Measurements from ENCODE around the gene PDE4D.
A peak's percentile ranks its signal among the peaks of the same experiment; 100 is the strongest.
"Not testable (repeated sequence)": the region's sequence is repeated elsewhere in the genome, so short reads cannot be mapped to it uniquely, and the experiment has no call there.

PDE4D gene

DNA sequence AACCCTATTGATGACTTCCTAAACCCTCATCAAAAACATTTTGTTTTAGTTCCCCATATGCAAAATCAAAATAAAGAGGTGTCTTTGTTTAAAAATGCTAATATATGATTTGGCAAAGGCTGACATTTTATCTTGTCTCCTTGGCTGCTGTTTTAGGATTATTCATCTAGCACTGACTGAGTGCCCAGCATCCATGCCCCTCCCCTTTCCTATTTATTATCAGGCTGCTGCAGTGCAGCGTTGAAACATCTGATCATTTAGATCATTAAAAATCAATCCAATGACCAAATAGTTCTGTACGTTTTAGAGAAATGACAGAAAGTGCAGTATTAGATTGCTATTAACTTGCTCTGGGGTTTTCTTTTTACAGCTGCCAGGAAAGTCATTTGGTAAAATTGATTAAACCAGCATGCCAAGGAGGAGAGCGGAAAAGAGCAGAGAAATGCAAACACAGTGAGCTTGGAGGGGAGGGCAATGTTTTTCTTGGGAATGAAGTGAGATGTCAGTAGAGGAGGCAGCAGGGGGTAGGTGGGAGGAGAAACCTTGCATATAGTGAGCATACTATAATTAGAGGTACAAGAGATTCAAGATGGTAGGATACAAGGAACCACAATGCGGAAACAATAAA lies 286.3 kb downstream of the PDE4D start:
- TF ChIP-seq SPI1 (IDR thresholded peaks at IDR 0.05; ENCODE audit: low read depth, low read length) (no peak), POU2F2 (IDR thresholded peaks at IDR 0.05; ENCODE audit: low read depth, low read length) (no peak), TAF1 (IDR thresholded peaks at IDR 0.05; ENCODE audit: low read depth, low read length) (no peak), PAX5 (IDR thresholded peaks at IDR 0.05; ENCODE audit: insufficient read depth, low read length, severe bottlenecking) (no peak), POLR2AphosphoS5 (IDR thresholded peaks at IDR 0.05; ENCODE audit: low read depth, low read length) (no peak), POLR2A (IDR thresholded peaks at IDR 0.05; ENCODE audit: low read depth, low read length) (no peak)
- DNase-seq (ENCODE audit: insufficient read length, low spot score): no peak
- no peak for FAIRE-seq

DNA sequence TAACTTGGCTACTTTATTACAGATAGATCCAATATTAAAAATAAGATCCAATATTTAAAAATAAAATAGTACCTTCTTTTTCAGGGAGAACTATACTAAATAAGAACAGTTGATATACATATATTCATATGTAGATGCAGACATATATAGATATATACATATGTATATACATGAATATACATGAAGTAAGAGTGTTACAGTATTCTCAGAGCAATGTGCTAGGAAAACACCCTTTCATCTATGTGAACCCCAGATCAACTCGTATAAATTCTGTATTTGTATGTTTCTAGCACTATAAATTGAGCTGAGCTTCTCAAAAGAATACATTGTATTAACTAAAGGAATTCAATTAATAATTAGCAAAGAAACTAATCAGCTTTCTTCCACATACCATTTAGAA lies 287.6 kb downstream of the PDE4D start:
- DNase-seq (ENCODE audit: insufficient read length, low spot score): no peak
- TF ChIP-seq POLR2A (IDR thresholded peaks at IDR 0.05; ENCODE audit: low read depth, low read length): no peak
- TF ChIP-seq POLR2AphosphoS5 (IDR thresholded peaks at IDR 0.05; ENCODE audit: low read depth, low read length): no peak
- TF ChIP-seq TAF1 (IDR thresholded peaks at IDR 0.05; ENCODE audit: low read depth, low read length): no peak
- no peak for TF ChIP-seq PAX5 (IDR thresholded peaks at IDR 0.05; ENCODE audit: insufficient read depth, low read length, severe bottlenecking)
- TF ChIP-seq SPI1 (IDR thresholded peaks at IDR 0.05; ENCODE audit: low read depth, low read length): no peak
- no peak for TF ChIP-seq POU2F2 (IDR thresholded peaks at IDR 0.05; ENCODE audit: low read depth, low read length)
- no peak for FAIRE-seq

- no peak for TF ChIP-seq POLR2AphosphoS5 (IDR thresholded peaks at IDR 0.05; ENCODE audit: low read depth, low read length)
- no peak for TF ChIP-seq PAX5 (IDR thresholded peaks at IDR 0.05; ENCODE audit: insufficient read depth, low read length, severe bottlenecking)
- TF ChIP-seq SPI1 (IDR thresholded peaks at IDR 0.05; ENCODE audit: low read depth, low read length): no peak
- TF ChIP-seq POU2F2 (IDR thresholded peaks at IDR 0.05; ENCODE audit: low read depth, low read length): no peak
- no peak for TF ChIP-seq TAF1 (IDR thresholded peaks at IDR 0.05; ENCODE audit: low read depth, low read length)
- no peak for TF ChIP-seq POLR2A (IDR thresholded peaks at IDR 0.05; ENCODE audit: low read depth, low read length)
- DNase-seq (ENCODE audit: insufficient read length, low spot score) (no peak), FAIRE-seq (no peak)
Observed at GRCh38 chr5:59604111-59604510, 289.4 kb downstream of the PDE4D start.

GRCh38 chr5:59600998-59601397 lies 292.5 kb downstream of the PDE4D start:
- no peak for FAIRE-seq
- DNase-seq (ENCODE audit: insufficient read length, low spot score): no peak
- TF ChIP-seq SPI1 (IDR thresholded peaks at IDR 0.05; ENCODE audit: low read depth, low read length) (no peak), TAF1 (IDR thresholded peaks at IDR 0.05; ENCODE audit: low read depth, low read length) (no peak), POLR2AphosphoS5 (IDR thresholded peaks at IDR 0.05; ENCODE audit: low read depth, low read length) (no peak), POU2F2 (IDR thresholded peaks at IDR 0.05; ENCODE audit: low read depth, low read length) (no peak), POLR2A (IDR thresholded peaks at IDR 0.05; ENCODE audit: low read depth, low read length) (no peak), PAX5 (IDR thresholded peaks at IDR 0.05; ENCODE audit: insufficient read depth, low read length, severe bottlenecking) (no peak)

- DNase-seq (ENCODE audit: insufficient read length, low spot score): no peak
- no peak for FAIRE-seq
- TF ChIP-seq SPI1 (IDR thresholded peaks at IDR 0.05; ENCODE audit: low read depth, low read length) (no peak), POLR2A (IDR thresholded peaks at IDR 0.05; ENCODE audit: low read depth, low read length) (no peak)
Observed at GRCh38 chr5:59600153-59600552, 293.4 kb downstream of the PDE4D start.

DNA sequence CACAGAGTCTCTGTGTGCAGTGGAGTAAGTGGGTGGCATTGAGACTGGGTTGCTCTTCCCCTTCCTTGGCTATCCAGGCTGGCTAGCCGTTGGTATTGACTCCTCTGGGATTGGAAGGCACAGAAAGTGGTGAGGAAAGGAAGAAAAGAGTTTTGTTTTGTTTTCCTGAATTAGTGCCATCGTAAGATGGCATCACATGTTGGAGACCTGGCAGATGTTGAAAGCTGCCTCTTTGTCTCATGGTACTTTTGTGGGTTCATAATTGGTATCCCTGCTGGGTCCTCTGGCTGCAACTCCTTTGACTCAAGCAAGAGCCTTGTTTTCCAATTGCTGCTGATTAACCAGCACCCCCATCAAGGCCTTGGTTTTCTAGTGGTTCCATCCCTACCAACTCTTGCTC lies 293.8 kb downstream of the PDE4D start:
- no peak for DNase-seq (ENCODE audit: insufficient read length, low spot score)
- FAIRE-seq: no peak
- TF ChIP-seq TAF1 (IDR thresholded peaks at IDR 0.05; ENCODE audit: low read depth, low read length) (no peak), SPI1 (IDR thresholded peaks at IDR 0.05; ENCODE audit: low read depth, low read length) (no peak), POLR2AphosphoS5 (IDR thresholded peaks at IDR 0.05; ENCODE audit: low read depth, low read length) (no peak), PAX5 (IDR thresholded peaks at IDR 0.05; ENCODE audit: insufficient read depth, low read length, severe bottlenecking) (no peak), POLR2A (IDR thresholded peaks at IDR 0.05; ENCODE audit: low read depth, low read length) (no peak), POU2F2 (IDR thresholded peaks at IDR 0.05; ENCODE audit: low read depth, low read length) (no peak)

GRCh38 chr5:59598547-59598874 lies 295.0 kb downstream of the PDE4D start:
- FAIRE-seq: peak; percentile 59
- DNase-seq (ENCODE audit: insufficient read length, low spot score): no peak
- TF ChIP-seq SPI1 (IDR thresholded peaks at IDR 0.05; ENCODE audit: low read depth, low read length) (no peak), POLR2A (IDR thresholded peaks at IDR 0.05; ENCODE audit: low read depth, low read length) (no peak), TAF1 (IDR thresholded peaks at IDR 0.05; ENCODE audit: low read depth, low read length) (no peak), POU2F2 (IDR thresholded peaks at IDR 0.05; ENCODE audit: low read depth, low read length) (no peak), POLR2AphosphoS5 (IDR thresholded peaks at IDR 0.05; ENCODE audit: low read depth, low read length) (no peak), PAX5 (IDR thresholded peaks at IDR 0.05; ENCODE audit: insufficient read depth, low read length, severe bottlenecking) (no peak)

DNA sequence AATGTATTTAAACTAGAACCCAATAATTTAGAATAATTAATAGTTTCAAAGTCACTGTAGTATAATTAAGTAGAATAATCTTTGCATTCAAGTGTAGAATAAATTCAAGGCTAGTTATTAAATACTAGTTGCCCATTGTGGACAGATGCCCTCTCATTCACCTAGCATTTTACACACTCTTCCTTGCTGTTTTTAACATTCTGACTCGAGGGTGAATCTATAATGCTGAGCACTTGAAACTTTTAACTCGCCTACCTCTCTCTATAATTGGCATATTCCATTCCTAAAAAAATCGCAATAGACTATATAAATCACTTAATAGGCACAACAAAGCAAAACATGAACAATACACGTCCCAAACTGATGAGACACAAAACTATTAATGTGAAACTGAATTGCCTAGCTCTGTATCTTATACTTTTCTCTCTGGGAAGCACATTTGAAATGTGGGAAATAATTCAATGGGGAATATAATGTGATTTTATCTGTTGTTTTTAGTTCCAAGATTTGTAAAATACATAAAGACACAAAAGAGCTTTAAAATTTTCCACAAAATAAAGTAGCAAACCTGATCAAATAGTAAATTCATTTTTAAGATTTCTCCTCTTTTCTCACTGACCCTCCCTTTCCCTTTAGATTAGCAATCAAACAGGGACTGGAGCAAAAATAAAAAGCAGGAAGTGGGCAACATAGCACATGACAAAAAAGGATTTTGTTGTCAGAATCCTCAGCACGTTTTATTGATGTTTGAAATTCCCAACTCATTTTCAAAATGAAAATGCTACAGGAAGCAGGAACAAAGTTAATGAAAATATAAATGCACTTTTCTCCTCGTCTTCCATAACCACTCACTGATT lies 295.6 kb downstream of the PDE4D start:
- TF ChIP-seq POLR2AphosphoS5 (IDR thresholded peaks at IDR 0.05; ENCODE audit: low read depth, low read length): no peak
- peak; percentile 50 for TF ChIP-seq SPI1 (IDR thresholded peaks at IDR 0.05; ENCODE audit: low read depth, low read length)
- no peak for FAIRE-seq
- no peak for DNase-seq (ENCODE audit: insufficient read length, low spot score)

- TF ChIP-seq POLR2A (IDR thresholded peaks at IDR 0.05; ENCODE audit: low read depth, low read length) (no peak), POLR2AphosphoS5 (IDR thresholded peaks at IDR 0.05; ENCODE audit: low read depth, low read length) (no peak), PAX5 (IDR thresholded peaks at IDR 0.05; ENCODE audit: insufficient read depth, low read length, severe bottlenecking) (no peak), TAF1 (IDR thresholded peaks at IDR 0.05; ENCODE audit: low read depth, low read length) (no peak)
- DNase-seq (ENCODE audit: insufficient read length, low spot score) (no peak), FAIRE-seq (no peak)
Observed at GRCh38 chr5:59596586-59597350, 296.8 kb downstream of the PDE4D start.

- FAIRE-seq; DNase-seq (ENCODE audit: insufficient read length, low spot score): not testable (repeated sequence)
Observed at GRCh38 chr5:59594118-59594517, 299.4 kb downstream of the PDE4D start.
